ENCODE results near the gene CCDC40. TPM values are rescaled to one million over a fixed set of nuclear protein-coding genes. Genes with fewer than 3 reads are reported as not detected.
A peak's percentile ranks its signal among the peaks of the same experiment; 100 is the strongest.

Gene CCDC40
- total RNA-seq, 1 experiment from 2014 or later: 9.9 TPM

DNA sequence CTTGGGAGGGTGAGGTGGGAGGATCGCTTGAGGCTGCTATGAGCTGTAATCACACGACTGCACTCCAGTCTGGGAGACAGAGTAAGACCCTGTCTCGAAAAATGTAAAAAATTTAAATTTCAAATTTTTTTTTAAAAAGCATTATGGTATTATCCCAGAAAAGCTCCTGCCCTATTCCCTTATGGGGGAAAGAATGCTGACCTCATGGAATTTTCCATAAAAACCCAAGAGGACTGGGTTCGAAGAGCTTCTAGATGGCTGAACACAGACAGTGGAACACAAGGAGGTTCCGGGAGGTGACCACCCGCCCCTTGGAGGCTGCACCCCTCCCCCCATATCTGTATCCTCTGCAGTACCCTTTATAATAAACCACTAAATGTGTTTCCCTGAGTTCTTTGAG, 106.5 kb downstream of the CCDC40 start:
- Mint-ChIP-seq H3K36me3 (ENCODE audit: insufficient read depth, unreplicated experiment) (peaks cover 75% of the 10 kb centered on the region), H3K4me3 (ENCODE audit: low read depth, unreplicated experiment) (no peak overlapping the region), H3K9me3 (ENCODE audit: low read depth, unreplicated experiment) (no peaks in the 10 kb centered on the region), H3K4me1 (ENCODE audit: low read depth, unreplicated experiment) (peaks cover 12% of the 10 kb centered on the region), H3K27me3 (ENCODE audit: unreplicated experiment) (no peaks in the 10 kb centered on the region), H3K27ac (ENCODE audit: unreplicated experiment) (no peak overlapping the region)
- no TSS peak for BruUV-seq (replicated peaks)
- CTCF ChIA-PET: interaction anchor here (0.5 kb wide), 1 partner anchor 224 kb away, joined by 3 read pairs; no protein-coding TSS in a partner anchor
- TF ChIP-seq, protein P1, sequence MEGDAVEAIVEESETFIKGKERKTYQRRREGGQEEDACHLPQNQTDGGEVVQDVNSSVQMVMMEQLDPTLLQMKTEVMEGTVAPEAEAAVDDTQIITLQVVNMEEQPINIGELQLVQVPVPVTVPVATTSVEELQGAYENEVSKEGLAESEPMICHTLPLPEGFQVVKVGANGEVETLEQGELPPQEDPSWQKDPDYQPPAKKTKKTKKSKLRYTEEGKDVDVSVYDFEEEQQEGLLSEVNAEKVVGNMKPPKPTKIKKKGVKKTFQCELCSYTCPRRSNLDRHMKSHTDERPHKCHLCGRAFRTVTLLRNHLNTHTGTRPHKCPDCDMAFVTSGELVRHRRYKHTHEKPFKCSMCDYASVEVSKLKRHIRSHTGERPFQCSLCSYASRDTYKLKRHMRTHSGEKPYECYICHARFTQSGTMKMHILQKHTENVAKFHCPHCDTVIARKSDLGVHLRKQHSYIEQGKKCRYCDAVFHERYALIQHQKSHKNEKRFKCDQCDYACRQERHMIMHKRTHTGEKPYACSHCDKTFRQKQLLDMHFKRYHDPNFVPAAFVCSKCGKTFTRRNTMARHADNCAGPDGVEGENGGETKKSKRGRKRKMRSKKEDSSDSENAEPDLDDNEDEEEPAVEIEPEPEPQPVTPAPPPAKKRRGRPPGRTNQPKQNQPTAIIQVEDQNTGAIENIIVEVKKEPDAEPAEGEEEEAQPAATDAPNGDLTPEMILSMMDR (IDR thresholded peaks at IDR 0.05; ENCODE audit: unreplicated experiment): no peak
- intact Hi-C loops (cut with micrococcal nuclease; ENCODE audit: unreplicated experiment): no loop called here
- DNase-seq: no peak

DNA sequence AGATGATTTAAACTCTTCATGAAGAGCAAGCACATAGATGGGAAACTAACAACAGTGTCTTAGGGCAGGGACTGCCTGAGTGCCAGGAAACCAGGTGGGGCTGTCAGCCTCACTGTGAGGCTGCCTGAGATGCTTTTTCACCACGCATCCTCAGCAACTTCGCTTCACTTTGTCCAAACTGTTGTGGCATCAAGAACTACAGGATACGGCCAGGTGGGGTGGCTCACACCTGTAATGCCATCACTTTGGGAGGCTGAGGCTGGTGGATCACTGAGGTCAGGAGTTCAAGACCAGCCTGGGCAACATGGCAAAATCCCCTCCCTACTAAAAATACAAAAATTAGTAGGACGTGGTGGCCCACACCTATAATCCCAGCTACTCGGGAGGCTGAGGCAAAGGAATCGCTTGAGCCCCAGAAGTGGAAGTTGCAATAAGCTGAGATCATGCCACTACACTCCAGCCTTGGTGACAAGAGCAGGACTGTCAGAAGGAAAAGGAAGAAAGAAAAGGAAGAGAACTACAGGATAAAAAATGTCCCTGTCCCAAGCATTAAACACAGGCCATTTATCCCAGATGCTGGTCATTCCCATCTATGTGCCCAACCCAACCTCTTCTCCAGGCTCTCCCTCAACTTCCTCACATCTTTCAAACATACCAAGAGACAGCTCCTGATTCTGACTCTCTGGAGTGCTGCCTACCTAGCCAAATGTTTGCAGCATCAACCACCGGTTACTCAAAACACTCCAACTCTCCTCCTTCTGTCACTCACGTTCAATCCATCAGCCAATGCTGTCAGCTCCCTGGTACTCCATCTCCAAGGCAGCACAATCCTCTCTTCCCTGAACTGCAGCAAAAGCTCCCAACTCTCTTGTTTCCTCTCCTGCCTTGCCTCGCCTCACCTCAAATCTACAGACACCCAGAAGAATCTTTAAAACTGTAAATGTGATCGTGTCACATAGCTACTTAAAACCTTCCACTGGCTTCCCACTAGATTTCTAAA, 108.9 kb downstream of the CCDC40 start:
- Mint-ChIP-seq H3K9me3 (ENCODE audit: low read depth, unreplicated experiment) (no peaks in the 10 kb centered on the region), H3K27ac (ENCODE audit: unreplicated experiment) (peak overlapping the region; percentile 43), H3K27me3 (ENCODE audit: unreplicated experiment) (no peaks in the 10 kb centered on the region), H3K4me3 (ENCODE audit: low read depth, unreplicated experiment) (peak overlapping the region; percentile 75), H3K36me3 (ENCODE audit: insufficient read depth, unreplicated experiment) (peaks cover 57% of the 10 kb centered on the region), H3K4me1 (ENCODE audit: low read depth, unreplicated experiment) (peaks cover 12% of the 10 kb centered on the region)
- no peak for DNase-seq
- CTCF ChIA-PET: interaction anchor here (0.6 to 1.2 kb wide), 5 partner anchors 11 to 149 kb away, joined by 3 to 5 read pairs (median 3); no protein-coding TSS in a partner anchor
- intact Hi-C loops (cut with micrococcal nuclease; ENCODE audit: unreplicated experiment): loop anchor here (5.0 kb wide), 1 partner anchor 107 kb away; no protein-coding TSS in a partner anchor
- TSS peak; percentile 25 for BruUV-seq (replicated peaks)
- TF ChIP-seq, protein P1 (IDR thresholded peaks at IDR 0.05; ENCODE audit: unreplicated experiment): no peak

DNA sequence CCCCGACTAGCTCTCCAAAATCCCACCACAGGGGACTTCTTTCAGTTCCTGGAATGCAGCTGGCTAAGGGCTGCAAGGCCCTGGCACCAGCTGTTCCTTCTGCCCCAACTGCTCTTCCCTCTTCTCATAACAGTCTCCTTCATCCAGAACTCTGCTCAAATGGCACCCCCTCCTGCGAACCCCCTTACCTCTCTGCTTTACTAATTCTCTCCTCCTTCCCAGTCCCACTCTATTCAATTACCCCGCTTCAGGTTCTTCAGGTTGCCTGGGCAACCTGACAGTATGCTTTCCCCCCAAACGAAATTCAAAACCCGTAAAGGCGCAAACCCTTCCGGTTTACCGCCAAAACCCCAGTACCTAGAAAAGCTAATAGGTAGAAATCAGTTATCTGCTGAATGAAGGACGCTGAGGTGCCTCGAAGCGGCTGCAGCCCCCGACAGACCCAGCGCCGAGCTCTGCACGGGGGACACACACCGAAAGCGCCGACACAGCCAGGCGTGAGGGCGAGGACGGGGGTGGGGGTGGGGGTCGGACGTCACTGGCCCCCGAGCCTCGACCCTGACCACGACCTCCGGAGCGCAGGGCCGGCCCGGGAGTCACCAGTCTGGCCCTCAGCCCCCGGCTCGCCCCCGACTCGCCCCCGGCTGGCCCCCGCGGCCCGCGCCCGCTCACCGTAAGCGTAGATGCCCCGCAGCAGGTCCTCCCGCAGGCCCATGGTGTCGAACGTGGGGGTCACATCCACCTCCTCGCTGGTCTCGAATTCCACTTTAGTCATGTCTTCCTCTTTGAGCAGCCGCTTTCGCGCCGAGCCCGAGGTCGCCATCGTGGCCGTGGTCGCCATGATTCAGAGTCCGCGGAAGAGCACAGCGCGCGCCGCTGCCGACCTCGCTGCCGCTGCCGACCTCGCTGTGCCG, 109.9 kb downstream of the CCDC40 start:
- Mint-ChIP-seq H3K27ac (ENCODE audit: unreplicated experiment) (peak overlapping the region; percentile 96), H3K27me3 (ENCODE audit: unreplicated experiment) (no peaks in the 10 kb centered on the region), H3K36me3 (ENCODE audit: insufficient read depth, unreplicated experiment) (peaks cover 51% of the 10 kb centered on the region), H3K4me1 (ENCODE audit: low read depth, unreplicated experiment) (peaks cover 12% of the 10 kb centered on the region), H3K9me3 (ENCODE audit: low read depth, unreplicated experiment) (no peaks in the 10 kb centered on the region), H3K4me3 (ENCODE audit: low read depth, unreplicated experiment) (peak overlapping the region; percentile 75)
- CTCF ChIA-PET: interaction anchor here (0.6 to 1.0 kb wide), 4 partner anchors 10 to 148 kb away, joined by 3 to 5 read pairs (median 4); no protein-coding TSS in a partner anchor
- DNase-seq: no peak
- no TSS peak for BruUV-seq (replicated peaks)
- TF ChIP-seq, protein P1 (IDR thresholded peaks at IDR 0.05; ENCODE audit: unreplicated experiment): no peak
- intact Hi-C loops (cut with micrococcal nuclease; ENCODE audit: unreplicated experiment): loop anchor here (5.0 kb wide), 1 partner anchor 106 kb away; no protein-coding TSS in a partner anchor

All from Calu3 (cell line).